Measurements from ENCODE around the gene XIRP2.

Gene XIRP2

DNA sequence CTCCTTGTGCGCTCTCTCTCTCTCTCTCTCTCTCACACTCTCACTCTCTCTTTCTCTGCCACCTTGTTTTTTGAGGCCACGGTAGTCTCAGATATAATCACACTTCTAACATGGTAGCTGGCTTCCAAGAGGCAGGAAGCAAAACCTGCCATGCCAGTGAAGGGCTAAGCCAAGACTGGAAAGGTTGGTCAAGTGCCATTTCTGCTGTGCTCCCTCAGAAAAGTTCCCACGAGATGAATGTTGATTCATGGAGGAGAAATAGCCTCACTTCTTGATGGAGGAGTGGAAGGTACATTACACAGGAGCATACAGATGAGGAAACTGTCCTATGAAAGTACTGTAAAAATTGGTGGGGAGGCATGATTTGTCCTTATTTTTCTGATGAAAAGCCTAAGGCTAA lies 237.9 kb downstream of the XIRP2 start:
- H3K4me3 ChIP-seq (ENCODE audit: low read length): no peak overlapping the region
- no peak for TF ChIP-seq ZNF274 (IDR thresholded peaks at IDR 0.05; ENCODE audit: low read depth, low read length)

- no peak for TF ChIP-seq ZNF274 (IDR thresholded peaks at IDR 0.05; ENCODE audit: low read depth, low read length)
- H3K4me3 ChIP-seq (ENCODE audit: low read length): no peak overlapping the region
Observed at GRCh38 chr2:167127135-167127534, 238.9 kb downstream of the XIRP2 start.

DNA sequence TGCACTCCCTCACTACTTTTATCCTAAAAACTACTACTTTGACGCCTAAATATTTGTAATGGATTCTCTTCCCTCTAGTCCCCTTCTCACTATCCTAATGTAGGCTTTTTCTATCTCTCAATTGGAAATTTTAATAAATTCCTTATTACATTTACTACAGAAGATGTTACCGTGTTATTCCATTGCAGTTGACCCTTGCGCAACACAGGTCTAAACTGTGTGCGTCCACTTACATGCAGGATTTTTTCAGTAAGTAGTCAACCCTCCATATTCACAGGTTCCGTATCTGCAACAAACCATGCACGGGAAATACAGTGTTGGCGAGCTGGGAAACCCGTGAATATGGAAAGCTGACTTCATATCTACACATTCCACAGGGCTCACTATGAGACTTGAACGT lies 239.8 kb downstream of the XIRP2 start:
- TF ChIP-seq ZNF274 (IDR thresholded peaks at IDR 0.05; ENCODE audit: low read depth, low read length): no peak
- no peak overlapping the region for H3K4me3 ChIP-seq (ENCODE audit: low read length)

- no peak for TF ChIP-seq ZNF274 (IDR thresholded peaks at IDR 0.05; ENCODE audit: low read depth, low read length)
- no peak overlapping the region for H3K4me3 ChIP-seq (ENCODE audit: low read length)
Observed at GRCh38 chr2:167132066-167132465, 243.8 kb downstream of the XIRP2 start.

GRCh38 chr2:167132906-167133555 lies 244.8 kb downstream of the XIRP2 start:
- TF ChIP-seq ZNF274 (IDR thresholded peaks at IDR 0.05; ENCODE audit: low read depth, low read length): no peak
- no peak overlapping the region for H3K4me3 ChIP-seq (ENCODE audit: low read length)

DNA sequence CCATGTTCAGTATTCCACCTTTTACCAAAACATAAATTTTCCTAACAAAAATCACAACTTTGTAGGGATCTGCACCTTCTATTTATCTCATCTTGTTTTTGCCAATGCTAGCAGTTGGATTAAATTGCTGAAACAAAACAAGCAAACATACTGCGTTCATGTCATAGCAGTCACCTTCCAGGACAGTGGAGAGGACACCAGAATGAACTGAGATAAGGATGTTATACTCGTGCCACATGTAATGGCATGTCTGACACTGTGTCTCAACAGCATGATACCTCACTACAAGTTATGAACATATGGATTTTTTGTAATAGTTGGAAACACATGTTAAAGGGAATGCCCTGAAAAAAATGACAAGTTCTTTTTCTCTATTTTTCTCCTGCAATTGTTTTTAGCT lies 245.3 kb downstream of the XIRP2 start:
- no peak overlapping the region for H3K4me3 ChIP-seq (ENCODE audit: low read length)
- TF ChIP-seq ZNF274 (IDR thresholded peaks at IDR 0.05; ENCODE audit: low read depth, low read length): no peak

DNA sequence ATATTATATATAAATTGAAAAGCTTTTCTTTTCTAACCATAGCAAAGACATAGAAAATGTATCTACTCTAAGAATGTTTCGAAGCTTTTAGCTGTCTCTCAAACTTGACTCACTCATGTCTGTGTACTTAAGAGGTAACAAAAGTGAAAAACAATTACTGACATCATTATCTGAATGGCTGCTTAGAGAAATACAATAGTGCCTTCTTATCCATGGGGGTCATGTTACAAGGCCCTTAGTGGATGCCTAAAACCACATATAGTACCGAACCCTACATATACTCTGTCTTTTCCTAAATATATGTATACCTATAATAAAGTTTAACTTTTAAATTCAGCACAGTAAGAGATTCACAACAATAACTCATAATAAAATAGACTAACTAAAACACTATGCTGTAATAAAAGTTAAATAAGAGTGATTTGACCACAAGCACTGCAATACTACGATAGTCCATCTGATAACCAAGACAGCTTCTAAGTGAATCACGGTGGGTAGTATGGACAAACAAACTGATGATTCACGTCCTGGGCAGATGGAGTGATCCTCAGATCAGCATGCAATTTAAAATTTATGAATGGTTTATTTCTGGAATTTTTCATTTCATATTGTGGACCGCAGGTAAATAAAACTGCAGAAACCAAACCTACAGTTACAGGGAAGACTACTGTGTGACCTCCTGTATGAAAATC lies 246.2 kb downstream of the XIRP2 start:
- H3K4me3 ChIP-seq (ENCODE audit: low read length): no peak overlapping the region
- no peak for TF ChIP-seq ZNF274 (IDR thresholded peaks at IDR 0.05; ENCODE audit: low read depth, low read length)

DNA sequence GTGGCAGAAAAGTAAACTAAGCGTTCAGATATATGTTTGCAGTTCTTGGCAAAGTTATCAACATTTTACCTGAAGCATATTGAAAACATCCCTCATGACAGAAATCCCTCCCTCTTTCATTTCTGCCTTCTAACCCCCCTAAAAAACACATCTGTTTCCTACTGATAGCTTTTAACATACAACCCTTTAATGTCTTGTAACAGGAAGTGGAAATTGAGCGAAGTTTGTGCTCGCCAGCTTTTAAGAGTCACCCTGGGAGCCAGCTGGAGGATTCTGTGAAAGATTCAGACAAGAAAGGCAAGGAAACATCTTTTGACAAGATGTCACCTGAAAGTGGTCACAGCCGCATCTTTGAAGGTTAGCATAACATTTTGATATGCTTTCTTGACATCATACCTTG lies 247.4 kb downstream of the XIRP2 start:
- no peak for TF ChIP-seq ZNF274 (IDR thresholded peaks at IDR 0.05; ENCODE audit: low read depth, low read length)

DNA sequence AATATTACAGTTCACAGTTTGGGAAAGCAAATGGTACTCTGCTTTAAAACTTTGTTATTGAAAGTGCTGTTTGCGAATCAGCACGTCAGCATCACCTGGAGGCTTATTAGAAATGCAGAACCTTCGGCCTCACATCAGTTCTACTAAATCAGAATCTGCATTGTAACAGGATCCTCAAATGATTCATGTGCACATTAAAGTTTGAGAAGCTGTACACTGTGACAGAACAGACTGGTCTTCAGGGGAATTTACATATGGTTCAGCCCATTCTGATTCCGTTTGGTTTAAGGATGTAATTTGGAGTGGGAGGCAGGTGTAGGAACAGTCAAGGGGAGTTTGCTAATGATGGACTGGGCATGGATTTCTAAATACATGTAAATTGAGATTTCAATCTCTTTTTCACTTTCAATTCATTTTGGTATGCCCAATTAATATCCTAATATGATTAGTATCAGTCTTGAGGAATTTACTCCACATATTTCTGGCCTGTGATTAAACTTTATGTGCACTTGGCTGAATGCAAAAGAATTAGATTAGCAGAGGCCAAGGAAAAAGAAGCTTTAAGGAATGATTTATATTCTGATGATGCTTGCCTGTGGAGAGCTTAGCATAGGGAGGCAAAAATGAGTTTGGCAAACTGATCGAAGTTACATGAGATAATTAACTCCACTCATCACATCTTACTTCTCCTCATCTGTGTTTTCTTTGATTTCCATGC lies 248.8 kb downstream of the XIRP2 start:
- H3K4me3 ChIP-seq (ENCODE audit: low read length): no peak overlapping the region
- TF ChIP-seq ZNF274 (IDR thresholded peaks at IDR 0.05; ENCODE audit: low read depth, low read length): no peak

More for the DNA sequence above, 247.4 kb downstream of the XIRP2 start:
- no peak overlapping the region for H3K4me3 ChIP-seq (ENCODE audit: low read length)

GRCh38 chr2:167140330-167140729 lies 252.1 kb downstream of the XIRP2 start:
- no peak for TF ChIP-seq ZNF274 (IDR thresholded peaks at IDR 0.05; ENCODE audit: low read depth, low read length)
- H3K4me3 ChIP-seq (ENCODE audit: low read length): no peak overlapping the region

DNA sequence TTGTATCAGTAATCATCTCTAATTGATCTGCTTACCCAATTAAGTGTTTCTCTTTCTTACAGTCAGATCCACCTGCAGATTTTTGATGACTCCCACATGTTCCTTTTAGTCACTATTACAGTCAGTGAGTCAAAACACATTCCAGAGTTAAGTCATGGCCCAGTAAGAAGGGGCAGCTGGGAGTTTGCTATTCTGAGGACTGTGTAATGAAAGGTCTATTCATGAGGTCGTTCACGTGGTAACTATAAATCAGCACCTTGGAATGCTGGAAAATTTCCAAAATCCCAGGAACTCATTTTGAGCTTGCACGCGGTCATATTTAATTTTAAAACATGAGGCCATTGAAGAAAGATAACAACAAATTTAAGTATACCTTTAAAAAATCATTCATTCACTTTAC lies 252.5 kb downstream of the XIRP2 start:
- H3K4me3 ChIP-seq (ENCODE audit: low read length): no peak overlapping the region
- no peak for TF ChIP-seq ZNF274 (IDR thresholded peaks at IDR 0.05; ENCODE audit: low read depth, low read length)

- H3K4me3 ChIP-seq (ENCODE audit: low read length): no peak overlapping the region
- TF ChIP-seq ZNF274 (IDR thresholded peaks at IDR 0.05; ENCODE audit: low read depth, low read length): no peak
Observed at GRCh38 chr2:167142554-167142953, 254.3 kb downstream of the XIRP2 start.

- H3K4me3 ChIP-seq (ENCODE audit: low read length): no peak overlapping the region
- no peak for TF ChIP-seq ZNF274 (IDR thresholded peaks at IDR 0.05; ENCODE audit: low read depth, low read length)
Observed at GRCh38 chr2:167144179-167144898, 256.1 kb downstream of the XIRP2 start.

- TF ChIP-seq ZNF274 (IDR thresholded peaks at IDR 0.05; ENCODE audit: low read depth, low read length): no peak
- no peak overlapping the region for H3K4me3 ChIP-seq (ENCODE audit: low read length)
Observed at GRCh38 chr2:167147271-167147941, 259.1 kb downstream of the XIRP2 start.
